HG03439 (cell line): ENCODE measurements around the gene SIRT3.
A peak's percentile ranks its signal among the peaks of the same experiment; 100 is the strongest.
"Not testable (repeated sequence)": the region's sequence is repeated elsewhere in the genome, so short reads cannot be mapped to it uniquely, and the experiment has no call there.

Source experiments
- ATAC-seq: cut with Tn5 transposase; IDR thresholded peaks from one replicate; pipeline ENCODE4 v1.9.1; 2021; ENCODE audit warnings: mild to moderate bottlenecking, moderate library complexity; ENCODE audit not compliant: unreplicated experiment

The SIRT3 gene

DNA sequence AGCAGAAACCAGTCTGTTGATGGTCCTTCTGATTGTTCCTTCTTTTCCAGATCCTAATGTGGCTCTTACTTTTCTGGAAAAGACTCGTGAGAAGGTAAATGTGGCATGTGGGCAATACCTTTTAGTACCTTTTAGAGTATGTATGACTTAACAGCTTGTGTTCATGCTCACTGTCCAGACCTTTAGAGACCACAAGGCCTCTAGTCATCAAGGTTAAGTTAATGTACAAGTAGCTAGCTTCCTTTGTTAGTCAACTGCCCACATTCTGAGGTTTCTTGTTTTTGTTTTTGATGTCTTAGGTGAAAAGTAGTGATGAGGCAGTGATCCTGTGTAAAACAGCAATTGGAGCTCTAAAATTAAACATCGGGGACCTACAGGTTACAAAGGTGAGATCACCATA lies 8.2 kb upstream of the SIRT3 start:
- ATAC-seq = no peak

DNA sequence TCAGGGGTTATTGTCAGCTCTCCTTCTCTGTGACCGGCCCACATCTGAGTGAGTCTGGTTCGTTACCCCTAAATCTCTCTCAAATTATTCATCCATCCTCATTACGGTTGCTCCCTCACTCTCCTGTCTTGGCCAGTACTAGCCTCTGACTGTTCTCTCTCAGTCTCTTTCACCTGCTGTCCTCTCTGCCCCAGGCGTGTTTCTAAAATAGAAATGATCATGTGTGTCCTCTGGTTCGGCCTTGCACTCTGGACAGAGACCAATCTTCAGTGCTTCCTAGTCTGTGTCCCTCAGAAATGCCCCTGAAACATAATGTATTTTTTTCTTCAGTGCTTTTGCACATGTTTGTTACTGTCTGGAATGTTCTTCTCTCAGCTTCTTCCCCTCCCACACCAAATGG lies 5.5 kb upstream of the SIRT3 start:
- no peak for ATAC-seq

DNA sequence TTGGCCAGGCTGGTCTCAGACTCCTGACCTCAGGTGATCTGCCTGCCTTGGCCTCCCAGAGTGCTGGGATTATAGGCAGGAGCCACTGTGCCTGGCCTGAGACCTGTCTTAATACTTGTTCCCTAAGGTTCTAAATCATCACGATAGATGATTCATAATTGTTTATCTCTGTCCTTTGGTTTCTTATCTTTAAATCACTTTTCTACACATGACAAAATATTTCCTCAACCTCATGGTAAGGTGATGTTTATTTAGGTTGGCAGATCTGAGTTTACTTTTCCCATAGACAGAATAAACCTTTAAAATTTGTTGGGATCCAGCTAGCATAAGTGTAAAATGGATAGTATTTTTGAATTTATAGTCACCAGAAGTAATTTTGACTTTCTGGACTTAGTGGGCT lies 4.2 kb upstream of the SIRT3 start:
- no peak for ATAC-seq

DNA sequence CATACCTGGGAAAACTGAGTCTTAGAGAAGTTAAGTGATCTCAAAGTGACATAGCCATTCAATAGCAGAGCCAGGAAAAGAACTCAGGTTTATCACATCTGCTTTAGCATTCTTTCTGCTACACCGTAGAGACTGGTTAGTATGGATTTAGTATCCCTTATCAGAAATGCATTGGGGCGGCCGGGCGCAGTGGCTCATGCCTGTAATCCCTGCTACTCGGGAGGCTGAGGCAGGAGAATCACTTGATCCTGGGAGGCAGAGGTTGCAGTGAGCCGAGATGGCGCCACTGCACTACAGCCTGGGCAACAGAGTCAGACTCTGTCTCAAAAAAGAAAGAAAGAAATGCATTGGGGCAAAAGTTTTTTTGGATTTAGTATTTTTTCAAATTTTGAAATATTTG lies 2.2 kb upstream of the SIRT3 start:
- not testable (repeated sequence) for ATAC-seq

DNA sequence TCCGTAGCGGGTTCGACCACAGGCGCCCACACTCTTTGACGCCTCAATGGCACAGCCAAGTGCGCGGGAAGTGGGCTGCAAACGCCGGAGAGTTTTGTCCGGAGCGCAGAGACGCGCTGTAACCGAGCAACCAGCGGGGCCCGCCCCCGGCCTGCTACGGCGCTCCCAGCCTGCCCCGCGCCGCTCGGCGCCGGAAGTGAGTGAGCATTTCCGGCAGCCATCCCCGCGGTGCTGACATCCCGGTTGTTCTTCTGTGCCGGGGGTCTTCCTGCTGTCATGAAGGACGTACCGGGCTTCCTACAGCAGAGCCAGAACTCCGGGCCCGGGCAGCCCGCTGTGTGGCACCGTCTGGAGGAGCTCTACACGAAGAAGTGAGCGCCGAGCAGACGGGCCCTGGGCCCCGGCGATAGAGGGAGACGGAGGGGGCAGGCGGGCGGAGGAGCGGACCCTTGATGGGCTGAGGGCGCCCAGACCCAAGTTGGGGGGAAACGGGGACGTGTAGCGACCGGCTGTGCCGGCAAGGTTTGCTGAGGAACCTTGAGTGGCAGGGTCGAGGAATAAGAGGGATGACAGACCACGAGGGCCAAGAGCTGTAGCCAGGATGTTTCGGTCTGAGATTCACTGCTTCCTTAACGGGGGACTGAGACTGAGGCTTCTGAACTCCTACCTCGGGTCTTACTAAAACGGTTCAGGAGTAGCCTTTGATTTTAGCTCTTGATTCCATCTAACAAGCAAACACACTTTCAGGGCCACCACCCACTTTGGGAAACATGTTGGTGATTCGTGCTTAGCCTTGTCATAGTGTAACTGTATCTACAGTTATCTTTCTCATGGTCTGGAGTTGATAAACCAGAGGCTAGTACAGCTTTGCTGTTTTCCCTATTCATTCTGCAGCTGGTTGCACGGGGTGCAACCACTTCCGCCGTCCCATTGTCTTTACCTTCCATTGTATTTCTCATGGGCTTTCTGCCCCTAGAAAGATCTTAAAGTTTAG lies 929 bp upstream of the SIRT3 start, which contains the start of gene PSMD13:
Gene PSMD13 (plus strand): TSS at position 203 of the 994 bp plus-strand sequence. CDS start 74 bp downstream, at position 277.
- ATAC-seq = peak; percentile 83

DNA sequence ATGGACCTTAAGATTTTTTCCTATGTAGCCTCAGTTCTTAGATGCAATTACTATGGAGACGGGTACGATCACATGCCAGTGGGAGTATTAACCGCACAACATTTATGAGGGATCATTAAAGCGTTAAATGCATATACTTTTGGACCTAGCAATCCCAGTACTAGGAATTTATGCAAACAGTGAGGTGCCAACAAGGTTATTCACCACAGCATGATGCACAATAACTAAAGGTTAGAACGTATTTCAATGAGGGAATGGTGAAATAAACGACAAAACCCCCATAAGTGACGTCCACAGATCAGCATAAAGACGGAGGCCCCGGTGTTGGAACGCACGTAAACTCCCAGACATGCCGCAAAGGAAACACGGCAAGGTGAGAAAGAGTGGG lies 539 bp downstream of the SIRT3 start:
- ATAC-seq = no peak

DNA sequence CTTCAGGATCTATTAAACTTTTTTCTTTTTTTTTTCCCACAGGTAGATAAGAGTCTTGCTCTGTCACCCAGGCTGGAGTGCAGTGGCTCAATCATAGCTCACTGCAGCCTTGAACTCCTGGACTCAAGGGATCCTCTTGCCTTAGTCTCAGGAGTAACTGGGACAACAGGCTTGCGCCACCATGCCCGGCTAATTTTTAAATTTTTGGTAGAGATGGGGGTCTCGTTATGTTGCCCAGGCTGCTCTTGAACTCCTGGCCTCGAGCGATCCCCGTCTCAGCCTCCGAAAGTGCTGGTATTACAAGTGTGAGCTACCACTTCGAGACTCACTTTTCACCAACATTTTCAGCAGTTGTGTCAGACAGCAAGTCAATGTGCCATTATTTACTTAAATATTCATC lies 962 bp downstream of the SIRT3 start:
- ATAC-seq = no peak

DNA sequence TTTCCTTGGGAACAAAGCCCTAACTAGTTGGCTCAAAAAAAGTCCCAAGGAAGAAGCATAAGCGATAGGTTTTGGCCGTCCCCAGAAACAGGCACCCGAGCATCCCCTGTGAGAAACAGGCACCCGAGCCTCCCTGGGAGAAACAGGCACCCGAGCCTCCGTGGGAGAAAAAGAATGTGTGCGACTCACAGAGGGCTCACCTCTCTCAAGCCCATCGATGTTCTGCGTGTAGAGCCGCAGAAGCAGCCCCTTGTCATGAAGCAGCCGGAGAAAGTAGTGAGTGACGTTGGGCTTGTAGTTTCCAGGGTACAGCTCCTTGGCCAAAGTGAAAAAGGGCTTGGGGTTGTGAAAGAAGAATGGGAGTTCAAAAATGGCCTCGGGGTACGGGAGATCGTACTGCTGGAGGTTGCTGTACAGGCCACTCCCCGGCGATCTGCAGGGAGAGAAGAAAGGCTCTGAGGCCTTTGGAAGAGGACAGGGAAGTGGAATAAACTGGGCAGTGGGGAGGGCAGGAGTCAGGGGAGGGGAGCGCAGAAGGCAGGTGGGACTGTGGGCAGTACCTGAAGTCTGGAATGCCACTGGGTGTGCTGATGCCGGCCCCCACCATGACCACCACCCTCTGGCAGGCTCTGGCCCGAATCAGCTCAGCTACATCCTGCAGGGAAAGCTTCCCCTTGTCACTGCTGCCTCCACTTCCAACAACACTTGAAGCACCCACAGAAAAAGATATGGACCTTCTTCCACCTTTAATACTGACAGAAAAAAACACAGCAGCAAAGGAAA lies 3.2 kb downstream of the SIRT3 start:
- no peak for ATAC-seq

DNA sequence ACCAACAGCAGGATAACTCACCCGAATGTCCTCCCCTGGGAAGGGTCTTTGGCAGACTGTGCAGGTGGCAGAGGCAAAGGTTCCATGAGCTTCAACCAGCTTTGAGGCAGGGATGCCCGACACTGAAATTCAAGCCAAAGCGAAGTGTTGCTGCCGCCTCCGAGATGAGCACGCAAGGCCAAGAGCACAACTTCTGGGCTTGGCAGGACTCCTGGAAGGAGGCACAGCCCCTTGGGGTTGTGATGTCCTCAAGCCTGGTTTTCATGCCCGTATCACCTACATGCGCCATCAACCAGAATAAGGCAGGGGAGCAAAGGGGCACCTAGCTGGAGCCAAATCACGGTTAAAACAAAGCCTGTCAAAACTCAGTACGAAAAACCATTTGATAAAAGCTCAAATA lies 5.7 kb downstream of the SIRT3 start:
- no peak for ATAC-seq

DNA sequence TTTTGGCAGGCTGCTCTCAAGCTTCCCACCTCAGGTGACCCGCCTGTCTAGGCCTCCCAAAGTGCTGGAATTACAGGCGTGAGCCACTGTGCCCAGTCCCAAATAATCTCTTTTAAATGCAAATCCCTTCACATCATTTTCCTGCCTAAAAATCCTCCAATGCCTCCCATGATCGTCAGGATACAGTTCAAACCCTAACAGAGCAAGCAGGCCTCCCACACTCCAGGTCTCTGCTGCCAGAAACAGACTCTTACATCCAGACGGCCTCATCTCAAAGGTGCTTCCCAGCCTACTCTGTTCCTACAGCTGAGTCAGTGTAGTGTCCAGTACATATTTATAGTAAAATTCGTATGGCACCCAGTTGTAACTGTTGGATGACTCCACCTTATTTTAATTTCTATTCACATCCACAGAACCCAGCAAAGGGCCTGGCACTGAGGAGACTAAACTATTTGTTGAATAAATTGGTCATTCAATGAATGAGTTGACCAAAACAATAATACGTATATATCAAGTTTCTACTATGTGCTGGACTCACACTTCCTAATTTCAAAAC lies 8.2 kb downstream of the SIRT3 start:
- ATAC-seq = no peak

DNA sequence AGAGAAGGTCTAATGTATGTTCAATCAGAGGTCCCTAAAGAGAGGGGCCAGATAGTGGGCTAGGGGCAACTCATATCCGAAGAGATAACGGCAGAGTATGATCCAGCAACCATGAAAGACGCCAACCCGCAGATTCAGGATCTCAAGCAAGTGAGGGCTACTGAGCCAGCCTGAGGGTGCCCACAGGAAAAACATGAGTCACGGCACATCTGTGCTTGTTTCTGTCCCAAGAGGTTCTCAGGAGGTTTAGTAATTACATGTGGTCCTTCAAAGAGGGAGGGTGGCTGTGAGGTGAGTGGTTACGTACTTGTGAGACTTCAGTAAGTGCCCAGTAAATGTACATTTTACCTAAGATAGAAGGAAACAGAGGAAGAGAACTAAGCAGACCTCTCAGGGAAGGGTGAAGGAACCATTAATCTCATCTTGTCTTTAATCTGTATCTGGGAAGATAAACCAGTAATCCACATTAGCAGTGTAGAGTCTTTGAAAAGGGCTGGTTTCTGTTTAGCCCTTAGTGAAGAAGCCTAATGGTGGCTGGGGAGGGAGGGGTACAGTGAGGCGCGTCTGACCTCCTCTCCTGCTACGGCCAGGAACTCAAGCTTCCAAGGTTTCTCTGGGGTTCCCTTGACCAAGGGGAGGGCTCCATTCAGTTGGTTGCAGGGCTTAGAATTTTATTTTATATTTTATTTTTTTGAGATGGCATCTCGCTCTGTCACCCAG lies 10.2 kb downstream of the SIRT3 start:
- no peak for ATAC-seq

DNA sequence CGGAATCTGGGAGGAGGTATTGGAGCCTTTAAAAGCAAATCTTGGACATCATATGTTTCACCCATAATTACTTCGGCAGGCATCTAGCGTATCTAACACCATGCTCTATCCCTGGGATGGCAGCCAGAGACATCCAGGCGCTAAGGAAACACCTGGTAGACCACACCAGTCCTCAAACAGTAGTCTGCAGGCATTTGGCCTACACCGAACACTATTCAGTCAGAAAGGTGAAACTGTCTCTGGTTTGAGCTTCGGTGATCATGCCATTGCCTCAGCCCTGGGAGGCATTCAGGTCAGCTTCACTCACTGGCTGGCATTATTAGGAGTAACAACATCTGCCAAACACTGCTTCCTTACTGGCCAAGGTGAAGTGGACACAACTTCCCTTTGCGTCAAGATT lies 11.7 kb downstream of the SIRT3 start:
- no peak for ATAC-seq

DNA sequence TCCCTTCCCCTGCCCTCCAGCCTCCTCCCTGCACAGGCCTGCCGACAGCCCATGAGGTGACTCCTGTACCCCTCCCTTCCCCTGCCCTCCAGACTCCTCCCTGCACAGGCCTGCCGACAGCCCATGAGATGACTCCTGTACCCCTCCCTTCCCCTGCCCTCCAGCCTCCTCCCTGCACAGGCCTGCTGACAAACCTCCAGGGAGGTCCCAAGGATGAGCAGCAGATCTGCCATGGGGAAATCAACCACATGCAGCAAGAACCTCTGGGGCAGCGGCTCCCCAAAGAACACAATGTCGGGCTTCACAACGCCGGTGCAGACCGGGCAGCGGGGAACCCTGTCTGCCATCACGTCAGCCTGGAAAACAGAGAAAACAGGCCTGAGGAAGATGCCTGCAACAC lies 12.3 kb downstream of the SIRT3 start:
- no peak for ATAC-seq

DNA sequence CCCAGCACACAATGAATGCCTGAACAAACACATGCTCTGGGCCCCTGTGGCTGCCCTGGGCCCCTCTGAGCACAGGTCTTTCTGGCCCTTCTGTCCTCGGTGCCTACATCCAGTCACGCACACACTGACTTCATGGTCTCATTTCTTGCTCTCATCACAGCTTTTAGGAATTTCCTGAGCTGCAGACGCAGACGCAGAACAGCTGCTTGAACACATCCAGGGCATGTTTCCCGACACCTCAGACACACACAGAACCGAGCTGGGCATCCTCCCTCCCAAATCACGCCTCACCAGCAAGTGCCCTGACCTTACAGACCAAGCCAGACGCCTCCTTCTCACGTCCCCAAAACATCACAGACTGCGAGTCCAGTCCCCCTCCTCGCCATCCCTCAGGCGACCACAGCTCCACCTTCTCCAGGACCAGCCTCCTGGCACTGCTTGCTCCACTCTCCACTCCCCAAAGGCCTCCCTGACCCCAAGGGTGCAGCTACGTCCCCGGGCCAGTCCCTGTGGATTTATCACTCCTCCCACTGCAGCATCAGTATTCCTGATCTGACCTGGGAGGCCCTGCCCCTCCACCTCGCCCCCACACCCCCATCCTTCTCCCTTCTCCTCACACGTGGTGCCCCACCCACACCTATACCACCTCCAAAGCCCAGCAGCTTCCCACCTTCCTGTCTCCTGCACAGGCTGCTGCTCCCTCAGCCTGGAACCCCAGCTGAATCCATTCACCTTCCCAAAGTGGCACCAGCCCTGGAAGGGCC lies 12.9 kb downstream of the SIRT3 start:
- ATAC-seq = no peak

DNA sequence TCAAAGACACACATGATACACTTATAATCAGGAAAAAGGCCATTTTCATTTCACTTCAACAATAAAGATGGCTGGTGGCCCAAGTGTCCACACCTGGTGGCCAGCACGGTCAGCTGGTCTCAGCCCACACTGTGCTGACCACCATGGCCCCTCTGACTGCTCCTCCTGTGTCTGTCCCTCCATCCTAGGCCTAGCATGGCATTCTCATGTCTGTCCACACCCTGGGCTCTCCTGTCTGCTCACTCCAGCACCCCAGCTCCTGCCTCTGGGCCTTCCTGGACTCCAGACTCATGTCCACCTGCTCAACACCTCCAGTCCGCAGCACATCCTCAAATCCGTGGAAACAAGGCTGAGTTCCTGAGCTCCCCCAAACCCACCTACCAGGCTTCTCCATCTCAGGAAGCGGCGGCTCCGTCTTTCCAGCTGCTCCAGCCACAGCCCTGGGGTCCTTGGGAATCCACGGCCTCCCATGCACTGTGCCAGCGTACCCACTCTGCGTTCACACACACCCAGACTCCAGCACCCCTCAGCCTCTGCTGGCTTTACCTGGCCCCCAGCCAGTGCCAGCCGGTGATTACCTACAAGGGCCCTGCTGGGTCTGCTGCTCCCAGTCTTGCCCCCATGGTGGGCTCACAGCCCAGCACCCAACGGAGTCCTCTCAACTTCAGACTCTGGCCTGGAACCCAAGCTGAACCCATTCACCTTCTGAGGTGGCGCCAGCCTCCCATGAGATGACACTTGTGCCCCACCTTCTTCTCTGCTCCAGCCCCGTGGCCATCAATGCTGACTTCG lies 13.9 kb downstream of the SIRT3 start:
- no peak for ATAC-seq

DNA sequence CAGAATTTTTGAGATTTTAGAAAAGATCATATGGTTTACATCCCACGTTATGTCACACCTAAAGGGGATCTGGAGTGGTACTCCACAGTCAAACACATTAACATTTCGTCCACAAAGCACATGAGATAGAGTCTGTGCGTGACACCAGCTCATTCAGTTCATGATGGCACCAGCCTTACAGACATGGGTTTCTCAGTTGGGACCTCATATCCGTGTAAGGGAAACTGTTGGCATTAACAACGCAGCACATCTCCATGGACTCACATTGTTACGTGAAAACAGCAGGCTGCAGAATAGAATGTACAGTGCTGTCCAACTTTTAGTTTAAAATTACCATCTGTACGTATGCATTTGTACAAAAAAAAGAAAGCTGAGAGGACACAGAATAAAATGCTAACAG lies 14.6 kb downstream of the SIRT3 start:
- no peak for ATAC-seq

DNA sequence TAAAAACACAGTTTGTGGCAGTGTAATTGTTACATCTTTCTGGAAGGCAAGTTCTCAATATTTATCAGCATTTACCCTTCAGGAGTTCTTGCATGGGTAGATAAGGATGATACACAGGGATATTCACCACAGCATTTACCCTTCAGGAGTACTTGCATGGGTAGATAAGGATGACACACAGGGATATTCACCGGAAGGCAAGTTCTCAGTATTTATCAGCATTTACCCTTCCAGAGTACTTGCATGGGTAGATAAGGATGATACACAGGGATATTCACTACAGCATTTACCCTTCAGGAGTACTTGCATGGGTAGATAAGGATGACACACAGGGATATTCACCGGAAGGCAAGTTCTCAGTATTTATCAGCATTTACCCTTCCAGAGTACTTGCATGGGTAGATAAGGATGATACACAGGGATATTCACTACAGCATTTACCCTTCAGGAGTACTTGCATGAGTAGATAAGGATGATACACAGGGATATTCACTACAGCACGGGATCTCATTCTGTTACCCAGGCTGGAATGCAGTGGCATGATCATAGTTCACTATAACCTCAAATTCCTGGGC lies 15.4 kb downstream of the SIRT3 start:
- ATAC-seq = not testable (repeated sequence)

DNA sequence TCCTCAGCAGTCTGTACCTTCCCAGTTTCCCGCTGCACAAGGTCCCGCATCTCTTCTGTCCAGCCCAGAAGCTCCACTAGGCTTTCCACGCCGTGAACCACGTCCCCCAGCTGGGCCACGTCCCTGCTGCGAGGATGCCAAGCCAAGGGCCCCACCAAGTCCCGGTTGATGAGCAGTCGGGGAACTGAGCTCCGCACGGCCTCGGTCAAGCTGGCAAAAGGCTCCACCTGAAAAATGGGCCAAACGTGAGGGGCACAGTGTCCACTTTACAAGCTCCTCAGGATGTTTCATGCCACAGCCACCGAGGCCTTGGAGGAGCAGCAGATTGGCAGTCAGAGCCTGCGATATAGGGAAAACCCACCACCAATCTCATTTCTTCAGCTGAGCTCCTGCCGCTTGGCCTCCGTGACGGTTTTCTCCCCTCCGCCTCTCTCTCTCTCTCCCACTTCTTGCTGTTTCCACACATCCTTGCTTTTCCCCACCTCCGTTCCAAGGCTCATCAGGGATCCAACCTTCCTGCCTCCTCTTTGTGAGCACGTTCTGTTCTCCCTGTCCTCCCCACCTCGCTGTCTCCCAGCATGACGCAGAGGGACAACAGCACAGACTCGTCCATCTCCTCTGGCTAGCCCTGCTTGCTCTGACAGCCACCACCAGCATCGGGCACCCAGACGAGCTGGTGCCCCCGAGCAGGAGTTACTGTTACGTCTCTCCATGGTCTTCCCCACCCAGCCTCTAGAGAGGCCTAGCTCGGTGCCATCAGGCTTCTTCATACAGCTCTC lies 17.1 kb downstream of the SIRT3 start:
- ATAC-seq = no peak
